Vagina (tissue), 2 donors: Measurements from ENCODE around the gene ISM1.

ENCODE experiments used
- CTCF ChIP-seq, 3 experiments: fragments of 450-650 bp in 2 of 3; fragments of 200-600 bp in 1 of 3; sonication (generic) in 1 of 3; IDR thresholded peaks; one replicate each; pipeline ENCODE4 v1.5.1; 2017 to 2019; ENCODE audit warnings: antibody characterized with exemption in 3 of 3, mild to moderate bottlenecking in 2 of 3, moderate library complexity in 2 of 3
- POLR2A ChIP-seq, 2 donors: fragments of 450-650 bp; IDR thresholded peaks; one replicate each; pipeline ENCODE4 v1.6.1; 2017; ENCODE audit warnings: antibody characterized with exemption in 2 of 2, mild to moderate bottlenecking in 2 of 2, moderate library complexity in 2 of 2

- TF ChIP-seq POLR2A (IDR thresholded peaks at IDR 0.05) (no peak), CTCF (IDR thresholded peaks at IDR 0.05) (no peak)
Measured at GRCh38 chr20:13283869-13284829, 63.1 kb downstream of the ISM1 start.
